DND-41 (cell line): ENCODE data around the gene ACSL5.

Source experiments
- ATAC-seq: fragments of 200-7000 bp; cut with Tn5 transposase; 3 replicates; pipeline ENCODE4 v1.9.1; 2021; ENCODE audit warnings: low read depth; ENCODE audit not compliant: insufficient read depth
- DNase-seq: peaks from one replicate; pipeline ENCODE4 v3.0.0-alpha.2; 2020
- H2AFZ ChIP-seq: 2 replicates; pipeline ENCODE4 v1.6.0; 2012; ENCODE audit warnings: low read depth, low read length
- H3K27ac ChIP-seq: 2 replicates; pipeline ENCODE4 v1.5.1; 2012; ENCODE audit warnings: low read length, inconsistent platforms
- H3K27me3 ChIP-seq: fragments of 200-600 bp; sonication (generic); 2 replicates; pipeline ENCODE4 v1.6.0; 2012; ENCODE audit warnings: low read length, mild to moderate bottlenecking, inconsistent platforms; ENCODE audit not compliant: insufficient read depth, poor library complexity
- H3K36me3 ChIP-seq: 2 replicates; pipeline ENCODE4 v1.5.1; 2012; ENCODE audit warnings: low read length, inconsistent platforms; ENCODE audit not compliant: insufficient read depth
- H3K4me1 ChIP-seq: 2 replicates; pipeline ENCODE4 v1.5.1; 2012; ENCODE audit warnings: mild to moderate bottlenecking, low read length; ENCODE audit not compliant: insufficient read depth
- H3K4me2 ChIP-seq: 2 replicates; pipeline ENCODE4 v1.6.0; 2012; ENCODE audit warnings: mild to moderate bottlenecking, moderate library complexity, low read length, inconsistent platforms; ENCODE audit not compliant: insufficient read depth
- H3K4me3 ChIP-seq, 2 experiments: fragments of 200-600 bp in 1 of 2; shearing (Covaris generic) in 1 of 2; 2 replicates each; pipeline ENCODE4 v1.5.1; 2012 to 2016; ENCODE audit warnings: inconsistent platforms in 2 of 2, low read length in 2 of 2, mild to moderate bottlenecking in 2 of 2, low read depth in 1 of 2, moderate library complexity in 1 of 2
- H3K79me2 ChIP-seq: 2 replicates; pipeline ENCODE4 v1.6.0; 2012; ENCODE audit warnings: low read length, inconsistent platforms; ENCODE audit not compliant: insufficient read depth
- H3K9ac ChIP-seq: 2 replicates; pipeline ENCODE4 v1.6.0; 2012; ENCODE audit warnings: low read depth, mild to moderate bottlenecking, inconsistent platforms, low read length, moderate library complexity
- H3K9me3 ChIP-seq: 2 replicates; pipeline ENCODE4 v1.5.1; 2012; ENCODE audit warnings: low read length, moderate library complexity, mild to moderate bottlenecking, inconsistent platforms; ENCODE audit not compliant: insufficient read depth, severe bottlenecking
- H4K20me1 ChIP-seq: 2 replicates; pipeline ENCODE4 v1.6.0; 2012; ENCODE audit warnings: low read length; ENCODE audit not compliant: insufficient read depth
- EZH2 ChIP-seq: IDR thresholded peaks from 3 replicates; pipeline ENCODE4 v1.6.1; 2012; ENCODE audit warnings: borderline replicate concordance, low read depth, mild to moderate bottlenecking, moderate library complexity, low read length, inconsistent platforms; ENCODE audit not compliant: severe bottlenecking
- TF ChIP-seq, protein P1 (sequence below): IDR thresholded peaks from 2 replicates; pipeline ENCODE4 v1.5.1; 2012; ENCODE audit warnings: borderline replicate concordance, low read length, moderate library complexity, mild to moderate bottlenecking; ENCODE audit not compliant: poor library complexity, severe bottlenecking; ENCODE audit errors: extremely low read depth

The ACSL5 gene

DNA sequence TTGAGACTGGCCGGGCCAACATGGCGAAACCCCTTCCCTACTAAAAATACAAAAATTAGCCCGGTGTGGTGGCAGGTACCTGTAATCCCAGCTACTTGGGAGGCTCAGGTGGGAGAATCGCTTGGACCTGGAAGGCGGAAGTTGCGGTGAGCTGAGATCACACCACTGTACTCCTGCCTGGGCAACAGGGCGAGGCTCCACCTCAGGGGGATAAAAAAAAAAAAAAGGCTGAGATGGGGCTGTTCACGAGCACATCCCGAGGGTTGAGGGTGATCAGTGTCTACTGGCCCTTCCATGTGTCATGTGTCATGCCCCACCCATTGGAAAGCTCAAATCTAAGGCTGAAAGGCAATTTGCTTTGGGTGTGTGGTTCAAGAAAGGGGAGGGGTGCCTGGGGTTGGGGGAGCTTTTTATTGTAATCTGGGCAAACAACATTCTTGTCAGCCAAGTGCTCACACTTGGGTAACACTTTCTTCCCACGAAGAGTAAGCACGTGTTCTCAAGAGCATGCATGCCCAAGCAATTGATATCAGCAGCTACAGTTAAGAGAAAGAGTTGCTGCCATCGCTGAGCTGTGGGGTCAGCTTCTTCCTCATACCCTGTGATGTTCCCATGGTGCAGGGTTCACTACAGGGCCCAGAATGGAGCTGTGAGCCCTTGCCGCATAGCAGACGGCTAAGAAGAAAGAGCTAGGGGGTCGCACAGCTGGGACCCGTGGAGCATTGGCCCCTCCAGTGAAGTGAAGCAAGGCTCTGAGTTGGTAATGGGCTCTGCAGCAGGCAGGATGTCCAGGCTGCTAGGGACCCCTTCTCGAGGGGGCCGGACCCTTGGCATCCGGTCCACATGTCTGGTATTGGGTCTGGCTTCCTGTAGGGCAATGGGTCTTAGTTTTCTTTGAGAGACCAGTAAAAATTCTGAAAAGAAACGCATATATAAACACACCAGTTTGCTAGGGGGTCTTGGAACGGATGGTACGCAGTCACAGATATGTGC is 9.9 kb upstream of the ACSL5 start:
- no peak overlapping the region for H3K4me2 ChIP-seq
- H3K79me2 ChIP-seq = no peaks in the 10 kb centered on the region
- no peak overlapping the region for H3K9ac ChIP-seq
- H3K27ac ChIP-seq = no peak overlapping the region
- ATAC-seq = no peak
- H3K9me3 ChIP-seq = no peaks in the 10 kb centered on the region
- no peaks in the 10 kb centered on the region for H4K20me1 ChIP-seq
- H3K4me3 ChIP-seq = no peak overlapping the region
- H3K27me3 ChIP-seq = peaks cover 16% of the 10 kb centered on the region
- no peaks in the 10 kb centered on the region for H3K36me3 ChIP-seq
- no peak for DNase-seq
- TF ChIP-seq, protein P1, sequence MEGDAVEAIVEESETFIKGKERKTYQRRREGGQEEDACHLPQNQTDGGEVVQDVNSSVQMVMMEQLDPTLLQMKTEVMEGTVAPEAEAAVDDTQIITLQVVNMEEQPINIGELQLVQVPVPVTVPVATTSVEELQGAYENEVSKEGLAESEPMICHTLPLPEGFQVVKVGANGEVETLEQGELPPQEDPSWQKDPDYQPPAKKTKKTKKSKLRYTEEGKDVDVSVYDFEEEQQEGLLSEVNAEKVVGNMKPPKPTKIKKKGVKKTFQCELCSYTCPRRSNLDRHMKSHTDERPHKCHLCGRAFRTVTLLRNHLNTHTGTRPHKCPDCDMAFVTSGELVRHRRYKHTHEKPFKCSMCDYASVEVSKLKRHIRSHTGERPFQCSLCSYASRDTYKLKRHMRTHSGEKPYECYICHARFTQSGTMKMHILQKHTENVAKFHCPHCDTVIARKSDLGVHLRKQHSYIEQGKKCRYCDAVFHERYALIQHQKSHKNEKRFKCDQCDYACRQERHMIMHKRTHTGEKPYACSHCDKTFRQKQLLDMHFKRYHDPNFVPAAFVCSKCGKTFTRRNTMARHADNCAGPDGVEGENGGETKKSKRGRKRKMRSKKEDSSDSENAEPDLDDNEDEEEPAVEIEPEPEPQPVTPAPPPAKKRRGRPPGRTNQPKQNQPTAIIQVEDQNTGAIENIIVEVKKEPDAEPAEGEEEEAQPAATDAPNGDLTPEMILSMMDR = no peak
- TF ChIP-seq EZH2 = no peak
- no peaks in the 10 kb centered on the region for H3K4me1 ChIP-seq
- H2AFZ ChIP-seq = no peak overlapping the region

DNA sequence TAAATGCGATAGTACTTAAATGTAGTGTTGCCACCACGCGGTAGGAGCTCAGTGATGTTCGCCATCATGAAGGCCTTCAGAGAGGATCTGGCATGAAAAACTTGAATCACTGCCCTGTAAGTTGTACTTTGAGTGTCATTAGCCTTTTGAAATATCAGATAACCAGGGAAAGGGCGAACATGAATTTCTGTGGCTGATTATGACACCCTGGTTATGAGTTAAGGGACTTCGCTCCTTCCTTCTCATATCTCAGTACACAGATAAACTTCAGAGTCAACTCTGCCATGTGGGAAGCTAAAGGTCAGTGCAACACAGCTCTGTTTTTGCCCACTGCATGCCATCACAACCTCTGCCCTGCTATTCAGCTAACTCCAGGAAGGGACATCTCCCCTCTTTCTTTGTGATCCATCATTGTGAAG is 8.9 kb upstream of the ACSL5 start:
- DNase-seq (no peak), ATAC-seq (no peak)
- H3K4me1 ChIP-seq = no peaks in the 10 kb centered on the region
- H3K79me2 ChIP-seq = no peaks in the 10 kb centered on the region
- TF ChIP-seq, protein P1 = no peak
- no peak overlapping the region for H3K9ac ChIP-seq
- H3K27ac ChIP-seq = no peak overlapping the region
- no peak overlapping the region for H3K4me2 ChIP-seq
- no peaks in the 10 kb centered on the region for H3K9me3 ChIP-seq
- H3K4me3 ChIP-seq = no peak overlapping the region
- no peaks in the 10 kb centered on the region for H3K36me3 ChIP-seq
- H3K27me3 ChIP-seq = peaks cover 10% of the 10 kb centered on the region
- H4K20me1 ChIP-seq = no peaks in the 10 kb centered on the region
- no peak overlapping the region for H2AFZ ChIP-seq

DNA sequence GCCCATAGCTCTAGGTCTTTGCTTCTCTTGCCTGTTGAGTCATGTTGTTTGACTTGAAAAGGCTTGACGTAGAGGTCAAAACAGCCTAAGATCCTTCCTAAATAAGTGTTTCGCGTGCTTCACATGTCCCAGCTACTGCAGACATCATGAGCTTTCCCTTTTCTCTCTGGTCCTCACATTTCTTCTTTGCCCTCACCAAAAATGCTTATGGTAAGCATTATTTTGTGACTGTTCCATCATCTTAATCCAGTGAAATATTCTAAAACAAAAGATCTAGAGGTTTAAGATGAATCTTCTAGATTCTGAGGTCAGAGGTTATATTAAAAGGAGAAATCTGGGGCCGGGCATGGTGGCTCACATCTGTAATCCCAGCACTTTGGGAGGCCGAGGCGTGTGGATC is 8.5 kb upstream of the ACSL5 start:
- Histone ChIP-seq H3K36me3 (no peaks in the 10 kb centered on the region), H3K79me2 (no peaks in the 10 kb centered on the region), H3K4me3 (no peak overlapping the region), H3K27me3 (peaks cover 6% of the 10 kb centered on the region), H3K9ac (no peak overlapping the region), H3K27ac (no peak overlapping the region), H4K20me1 (no peaks in the 10 kb centered on the region), H3K4me2 (no peak overlapping the region), H2AFZ (no peak overlapping the region), H3K4me1 (no peaks in the 10 kb centered on the region), H3K9me3 (no peaks in the 10 kb centered on the region)
- ATAC-seq (no peak), DNase-seq (no peak)
- TF ChIP-seq EZH2 = no peak
- TF ChIP-seq, protein P1 = no peak
